HEK293 (cell line): ENCODE results near the gene FUBP1.

Experiments
- CTCF ChIA-PET: fragments of 350-600 bp; formaldehyde crosslinking; extraction: SDS; loops from one replicate; lab custom pipeline; 2021; ENCODE audit warnings: antibody characterized with exemption; lab: Yijun Ruan, JAX
- POLR2A ChIA-PET: fragments of 300-600 bp; formaldehyde crosslinking; extraction: SDS; loops from one replicate; lab custom pipeline; 2020; ENCODE audit warnings: antibody characterized with exemption, inconsistent platforms; lab: Yijun Ruan, JAX
- H3K27ac ChIP-seq: fragments of 200-500 bp; sonication (Bioruptor generic); 2 replicates; pipeline ENCODE4 v1.5.1; 2014; ENCODE audit warnings: low read depth, low read length, control low read depth, inconsistent platforms; ENCODE audit errors: extremely low read depth
- H3K36me3 ChIP-seq, 2 experiments: fragments of 200-500 bp in 1 of 2; sonication (Bioruptor generic) in 1 of 2; 1 replicate in 1 of 2; 2 replicates in 1 of 2; pipeline ENCODE4 v1.5.1; 2014 to 2017; ENCODE audit warnings: inconsistent platforms in 2 of 2, low read length in 2 of 2; ENCODE audit not compliant: control insufficient read depth in 2 of 2, insufficient read depth in 1 of 2
- H3K4me1 ChIP-seq: fragments of 200-500 bp; sonication (Bioruptor generic); 2 replicates; pipeline ENCODE4 v1.5.1; 2014; ENCODE audit warnings: mild to moderate bottlenecking, low read length, inconsistent platforms; ENCODE audit not compliant: control insufficient read depth, insufficient read depth
- H3K4me3 ChIP-seq: 2 replicates; pipeline ENCODE4 v1.5.1; 2011; ENCODE audit warnings: low read depth, mild to moderate bottlenecking, control low read depth, low read length, moderate library complexity
- H3K9me3 ChIP-seq: fragments of 200-500 bp; sonication (Bioruptor generic); 2 replicates; pipeline ENCODE4 v1.5.1; 2014; ENCODE audit warnings: low read depth, low read length, inconsistent platforms; ENCODE audit not compliant: control insufficient read depth, insufficient read depth
- GFI1B ChIP-seq: fragments of 450-650 bp; formaldehyde crosslinking; IDR thresholded peaks from 2 replicates; pipeline ENCODE4 v1.5.1; 2016; ENCODE audit warnings: missing biosample characterization, missing genetic modification characterization
- GLIS2 ChIP-seq: fragments of 450-650 bp; formaldehyde crosslinking; IDR thresholded peaks from 2 replicates; pipeline ENCODE4 v1.5.1; 2016; ENCODE audit warnings: missing biosample characterization, missing genetic modification characterization
- KLF7 ChIP-seq: fragments of 450-650 bp; formaldehyde crosslinking; IDR thresholded peaks from 2 replicates; pipeline ENCODE4 v1.5.1; 2016; ENCODE audit warnings: missing biosample characterization, missing genetic modification characterization, borderline replicate concordance
- MEIS1 ChIP-seq: sonication (generic); formaldehyde crosslinking; IDR thresholded peaks from 2 replicates; pipeline ENCODE4 v1.8.1; 2022; ENCODE audit warnings: missing genetic modification reagents, mild to moderate bottlenecking, borderline replicate concordance
- ZBTB1 ChIP-seq: fragments of 450-650 bp; formaldehyde crosslinking; IDR thresholded peaks from 2 replicates; pipeline ENCODE4 v1.5.1; 2016; ENCODE audit warnings: missing biosample characterization, missing genetic modification characterization
- ZNF114 ChIP-seq: fragments of 450-650 bp; formaldehyde crosslinking; IDR thresholded peaks from 2 replicates; pipeline ENCODE4 v1.5.0; 2017; ENCODE audit warnings: missing biosample characterization, missing genetic modification characterization
- ZNF133 ChIP-seq: fragments of 450-650 bp; formaldehyde crosslinking; IDR thresholded peaks from 2 replicates; pipeline ENCODE4 v1.5.1; 2016; ENCODE audit warnings: missing biosample characterization, missing genetic modification characterization
- ZNF146 ChIP-seq: fragments of 450-650 bp; formaldehyde crosslinking; IDR thresholded peaks from 2 replicates; pipeline ENCODE4 v1.5.1; 2016; ENCODE audit warnings: missing biosample characterization, missing genetic modification characterization
- ZNF157 ChIP-seq: fragments of 450-650 bp; formaldehyde crosslinking; IDR thresholded peaks from 2 replicates; pipeline ENCODE4 v1.5.1; 2016; ENCODE audit warnings: missing biosample characterization, missing genetic modification characterization
- ZNF184 ChIP-seq: fragments of 450-650 bp; IDR thresholded peaks from 2 replicates; pipeline ENCODE4 v1.5.1; 2018; ENCODE audit warnings: missing biosample characterization, mild to moderate bottlenecking, missing genetic modification characterization
- ZNF670 ChIP-seq: fragments of 450-650 bp; formaldehyde crosslinking; IDR thresholded peaks from 2 replicates; pipeline ENCODE4 v1.5.1; 2016; ENCODE audit warnings: missing biosample characterization, missing genetic modification characterization, low read depth
- ZNF76 ChIP-seq: fragments of 450-650 bp; formaldehyde crosslinking; IDR thresholded peaks from 2 replicates; pipeline ENCODE4; 2016; ENCODE audit warnings: low read depth, missing biosample characterization, missing genetic modification characterization, borderline replicate concordance
- TF ChIP-seq, protein P1 (sequence below): fragments of 450-650 bp; formaldehyde crosslinking; IDR thresholded peaks from 2 replicates; pipeline ENCODE4 v1.5.1; 2017; ENCODE audit warnings: missing biosample characterization, missing genetic modification characterization
- TF ChIP-seq, protein P2 (sequence below): fragments of 450-650 bp; formaldehyde crosslinking; IDR thresholded peaks from 2 replicates; pipeline ENCODE4 v1.5.1; 2016; ENCODE audit warnings: missing biosample characterization, missing genetic modification characterization
- TF ChIP-seq, protein P3 (sequence below): fragments of 450-650 bp; IDR thresholded peaks from 2 replicates; pipeline ENCODE4 v1.5.1; 2018; ENCODE audit warnings: missing biosample characterization, missing genetic modification characterization
- TF ChIP-seq, protein P4 (sequence below): fragments of 450-650 bp; formaldehyde crosslinking; IDR thresholded peaks from 2 replicates; pipeline ENCODE4 v1.5.1; 2016; ENCODE audit warnings: missing biosample characterization, missing genetic modification characterization
- TF ChIP-seq, protein P5 (sequence below): fragments of 450-650 bp; formaldehyde crosslinking; IDR thresholded peaks from 2 replicates; pipeline ENCODE4 v1.5.1; 2017; ENCODE audit warnings: missing biosample characterization, missing genetic modification characterization
- TF ChIP-seq, protein P6 (sequence below): fragments of 450-650 bp; formaldehyde crosslinking; IDR thresholded peaks from 2 replicates; pipeline ENCODE4 v1.5.1; 2016; ENCODE audit warnings: missing biosample characterization, missing genetic modification characterization

Gene FUBP1

DNA sequence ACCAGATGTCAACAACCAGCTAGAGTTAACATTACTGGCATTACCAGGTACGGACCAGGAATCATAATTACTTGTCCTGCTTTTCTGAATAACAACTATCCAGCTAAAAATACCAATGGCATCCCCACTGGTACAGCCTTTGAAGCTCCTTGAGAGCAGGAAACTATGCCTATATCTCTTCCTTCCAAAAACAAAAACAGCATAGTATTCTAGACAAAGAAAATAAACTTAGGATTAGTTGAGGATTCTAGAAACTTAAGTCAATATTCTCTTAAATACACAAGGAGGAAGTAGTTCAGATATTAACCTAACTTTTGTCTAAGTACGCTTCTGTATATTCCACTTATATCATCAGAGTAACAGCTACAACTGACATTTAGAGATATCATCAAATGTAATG is 3.0 kb downstream of the FUBP1 start (continued):
- TF ChIP-seq, protein P1, sequence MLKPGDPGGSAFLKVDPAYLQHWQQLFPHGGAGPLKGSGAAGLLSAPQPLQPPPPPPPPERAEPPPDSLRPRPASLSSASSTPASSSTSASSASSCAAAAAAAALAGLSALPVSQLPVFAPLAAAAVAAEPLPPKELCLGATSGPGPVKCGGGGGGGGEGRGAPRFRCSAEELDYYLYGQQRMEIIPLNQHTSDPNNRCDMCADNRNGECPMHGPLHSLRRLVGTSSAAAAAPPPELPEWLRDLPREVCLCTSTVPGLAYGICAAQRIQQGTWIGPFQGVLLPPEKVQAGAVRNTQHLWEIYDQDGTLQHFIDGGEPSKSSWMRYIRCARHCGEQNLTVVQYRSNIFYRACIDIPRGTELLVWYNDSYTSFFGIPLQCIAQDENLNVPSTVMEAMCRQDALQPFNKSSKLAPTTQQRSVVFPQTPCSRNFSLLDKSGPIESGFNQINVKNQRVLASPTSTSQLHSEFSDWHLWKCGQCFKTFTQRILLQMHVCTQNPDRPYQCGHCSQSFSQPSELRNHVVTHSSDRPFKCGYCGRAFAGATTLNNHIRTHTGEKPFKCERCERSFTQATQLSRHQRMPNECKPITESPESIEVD (tag by site-specific recombination), result peak; percentile 57; the same call in 1 of the 2 replicates
- TF ChIP-seq ZNF76 (tag by site-specific recombination), result no peak
- TF ChIP-seq GLIS2 (tag by site-specific recombination), result no peak
- TF ChIP-seq, protein P2, sequence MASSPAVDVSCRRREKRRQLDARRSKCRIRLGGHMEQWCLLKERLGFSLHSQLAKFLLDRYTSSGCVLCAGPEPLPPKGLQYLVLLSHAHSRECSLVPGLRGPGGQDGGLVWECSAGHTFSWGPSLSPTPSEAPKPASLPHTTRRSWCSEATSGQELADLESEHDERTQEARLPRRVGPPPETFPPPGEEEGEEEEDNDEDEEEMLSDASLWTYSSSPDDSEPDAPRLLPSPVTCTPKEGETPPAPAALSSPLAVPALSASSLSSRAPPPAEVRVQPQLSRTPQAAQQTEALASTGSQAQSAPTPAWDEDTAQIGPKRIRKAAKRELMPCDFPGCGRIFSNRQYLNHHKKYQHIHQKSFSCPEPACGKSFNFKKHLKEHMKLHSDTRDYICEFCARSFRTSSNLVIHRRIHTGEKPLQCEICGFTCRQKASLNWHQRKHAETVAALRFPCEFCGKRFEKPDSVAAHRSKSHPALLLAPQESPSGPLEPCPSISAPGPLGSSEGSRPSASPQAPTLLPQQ (tag by site-specific recombination), result no peak
- no peak for TF ChIP-seq GFI1B (tag by site-specific recombination)
- TF ChIP-seq ZNF670 (tag by site-specific recombination), result no peak
- TF ChIP-seq ZNF146 (tag by site-specific recombination), result no peak
- TF ChIP-seq, protein P3, sequence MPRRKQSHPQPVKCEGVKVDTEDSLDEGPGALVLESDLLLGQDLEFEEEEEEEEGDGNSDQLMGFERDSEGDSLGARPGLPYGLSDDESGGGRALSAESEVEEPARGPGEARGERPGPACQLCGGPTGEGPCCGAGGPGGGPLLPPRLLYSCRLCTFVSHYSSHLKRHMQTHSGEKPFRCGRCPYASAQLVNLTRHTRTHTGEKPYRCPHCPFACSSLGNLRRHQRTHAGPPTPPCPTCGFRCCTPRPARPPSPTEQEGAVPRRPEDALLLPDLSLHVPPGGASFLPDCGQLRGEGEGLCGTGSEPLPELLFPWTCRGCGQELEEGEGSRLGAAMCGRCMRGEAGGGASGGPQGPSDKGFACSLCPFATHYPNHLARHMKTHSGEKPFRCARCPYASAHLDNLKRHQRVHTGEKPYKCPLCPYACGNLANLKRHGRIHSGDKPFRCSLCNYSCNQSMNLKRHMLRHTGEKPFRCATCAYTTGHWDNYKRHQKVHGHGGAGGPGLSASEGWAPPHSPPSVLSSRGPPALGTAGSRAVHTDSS, result no peak
- TF ChIP-seq, protein P4, sequence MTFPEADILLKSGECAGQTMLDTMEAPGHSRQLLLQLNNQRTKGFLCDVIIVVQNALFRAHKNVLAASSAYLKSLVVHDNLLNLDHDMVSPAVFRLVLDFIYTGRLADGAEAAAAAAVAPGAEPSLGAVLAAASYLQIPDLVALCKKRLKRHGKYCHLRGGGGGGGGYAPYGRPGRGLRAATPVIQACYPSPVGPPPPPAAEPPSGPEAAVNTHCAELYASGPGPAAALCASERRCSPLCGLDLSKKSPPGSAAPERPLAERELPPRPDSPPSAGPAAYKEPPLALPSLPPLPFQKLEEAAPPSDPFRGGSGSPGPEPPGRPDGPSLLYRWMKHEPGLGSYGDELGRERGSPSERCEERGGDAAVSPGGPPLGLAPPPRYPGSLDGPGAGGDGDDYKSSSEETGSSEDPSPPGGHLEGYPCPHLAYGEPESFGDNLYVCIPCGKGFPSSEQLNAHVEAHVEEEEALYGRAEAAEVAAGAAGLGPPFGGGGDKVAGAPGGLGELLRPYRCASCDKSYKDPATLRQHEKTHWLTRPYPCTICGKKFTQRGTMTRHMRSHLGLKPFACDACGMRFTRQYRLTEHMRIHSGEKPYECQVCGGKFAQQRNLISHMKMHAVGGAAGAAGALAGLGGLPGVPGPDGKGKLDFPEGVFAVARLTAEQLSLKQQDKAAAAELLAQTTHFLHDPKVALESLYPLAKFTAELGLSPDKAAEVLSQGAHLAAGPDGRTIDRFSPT (tag by site-specific recombination), result no peak
- TF ChIP-seq ZNF157, result no peak
- TF ChIP-seq, protein P5, sequence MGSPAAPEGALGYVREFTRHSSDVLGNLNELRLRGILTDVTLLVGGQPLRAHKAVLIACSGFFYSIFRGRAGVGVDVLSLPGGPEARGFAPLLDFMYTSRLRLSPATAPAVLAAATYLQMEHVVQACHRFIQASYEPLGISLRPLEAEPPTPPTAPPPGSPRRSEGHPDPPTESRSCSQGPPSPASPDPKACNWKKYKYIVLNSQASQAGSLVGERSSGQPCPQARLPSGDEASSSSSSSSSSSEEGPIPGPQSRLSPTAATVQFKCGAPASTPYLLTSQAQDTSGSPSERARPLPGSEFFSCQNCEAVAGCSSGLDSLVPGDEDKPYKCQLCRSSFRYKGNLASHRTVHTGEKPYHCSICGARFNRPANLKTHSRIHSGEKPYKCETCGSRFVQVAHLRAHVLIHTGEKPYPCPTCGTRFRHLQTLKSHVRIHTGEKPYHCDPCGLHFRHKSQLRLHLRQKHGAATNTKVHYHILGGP, result peak; percentile 92
- no peak for TF ChIP-seq ZNF133 (tag by site-specific recombination)
- no peak for TF ChIP-seq ZBTB1 (tag by site-specific recombination)
- TF ChIP-seq ZNF184 (tag by site-specific recombination), result no peak
- TF ChIP-seq ZNF114 (tag by site-specific recombination), result no peak

DNA sequence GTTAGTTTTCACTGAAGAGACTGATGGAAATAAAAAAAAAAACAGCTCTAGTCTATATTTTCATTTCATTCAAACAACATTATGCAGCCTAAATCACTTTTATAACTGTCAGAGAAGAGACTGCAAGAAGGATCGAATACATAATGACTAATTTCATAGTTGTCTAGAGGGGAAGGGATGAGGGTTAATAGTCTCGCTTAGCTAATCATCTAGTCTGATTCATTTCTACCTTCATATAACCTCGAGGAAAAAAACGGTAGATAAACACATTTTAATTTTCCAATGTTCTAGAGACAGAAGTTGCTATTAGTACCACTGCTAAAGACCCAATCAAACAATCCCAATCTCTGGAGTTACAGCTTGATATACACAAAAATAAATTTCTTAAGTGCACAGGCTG is 3.5 kb downstream of the FUBP1 start:
- no peaks in the 10 kb centered on the region for H3K9me3 ChIP-seq
- peaks cover 6% of the 10 kb centered on the region; the same call in 1 of the 2 replicates for H3K4me1 ChIP-seq
- no peak overlapping the region for H3K27ac ChIP-seq
- TF ChIP-seq MEIS1 (CRISPR knock-in tag) (no peak), KLF7 (no peak)
- TF ChIP-seq, protein P6, sequence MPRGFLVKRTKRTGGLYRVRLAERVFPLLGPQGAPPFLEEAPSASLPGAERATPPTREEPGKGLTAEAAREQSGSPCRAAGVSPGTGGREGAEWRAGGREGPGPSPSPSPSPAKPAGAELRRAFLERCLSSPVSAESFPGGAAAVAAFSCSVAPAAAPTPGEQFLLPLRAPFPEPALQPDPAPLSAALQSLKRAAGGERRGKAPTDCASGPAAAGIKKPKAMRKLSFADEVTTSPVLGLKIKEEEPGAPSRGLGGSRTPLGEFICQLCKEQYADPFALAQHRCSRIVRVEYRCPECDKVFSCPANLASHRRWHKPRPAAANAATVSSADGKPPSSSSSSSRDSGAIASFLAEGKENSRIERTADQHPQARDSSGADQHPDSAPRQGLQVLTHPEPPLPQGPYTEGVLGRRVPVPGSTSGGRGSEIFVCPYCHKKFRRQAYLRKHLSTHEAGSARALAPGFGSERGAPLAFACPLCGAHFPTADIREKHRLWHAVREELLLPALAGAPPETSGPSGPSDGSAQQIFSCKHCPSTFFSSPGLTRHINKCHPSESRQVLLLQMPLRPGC (tag by site-specific recombination), result 0 out of 2 replicates have a peak, but pooled peaks have one; percentile 7
- peaks cover 7 to 42% of the 10 kb centered on the region in 2 experiments for H3K36me3 ChIP-seq
- peak overlapping the region; percentile 96 for H3K4me3 ChIP-seq
- POLR2A ChIA-PET, result interaction anchor here (1.1 to 8.3 kb wide), 2 partner anchors 29 to 36 kb away, joined by 3 to 137 read pairs; partner anchors contain the start of gene DNAJB4
- CTCF ChIA-PET, result interaction anchor here (0.6 to 1.2 kb wide), 6 partner anchors 20 to 436 kb away, joined by 3 to 10 read pairs (median 4); partner anchors contain the start of gene DNAJB4
